Measurements from ENCODE around the gene PICALM. TPM values are rescaled to one million over a fixed set of nuclear protein-coding genes. Genes with fewer than 3 reads are reported as not detected.

The PICALM gene
- total RNA-seq, 1 donor from 2014 or later: 137 TPM

- TF ChIP-seq CTCF (conservative IDR thresholded peaks at IDR 0.05): no peak
- DNase-seq (ENCODE audit: extremely low spot score, unreplicated experiment): no peak
- Mint-ChIP-seq H3K9me3 (peaks cover 18% of the 10 kb centered on the region), H3K4me1 (ENCODE audit: unreplicated experiment) (peaks cover 12% of the 10 kb centered on the region), H3K4me3 (no peak overlapping the region), H3K36me3 (no peaks in the 10 kb centered on the region), H3K27me3 (no peaks in the 10 kb centered on the region), H3K27ac (no peak overlapping the region)
These were observed 123.1 kb downstream of the PICALM start for GRCh38 chr11:85945788-85946187.

- no peak overlapping the region for H3K27ac Mint-ChIP-seq
- H3K36me3 Mint-ChIP-seq: no peaks in the 10 kb centered on the region
- H3K4me1 Mint-ChIP-seq (ENCODE audit: unreplicated experiment): peaks cover 12% of the 10 kb centered on the region
- H3K4me3 Mint-ChIP-seq: no peak overlapping the region
- no peaks in the 10 kb centered on the region for H3K27me3 Mint-ChIP-seq
- peaks cover 16% of the 10 kb centered on the region for H3K9me3 Mint-ChIP-seq
- DNase-seq (ENCODE audit: extremely low spot score, unreplicated experiment): no peak
- TF ChIP-seq CTCF (conservative IDR thresholded peaks at IDR 0.05): no peak
These were observed 123.6 kb downstream of the PICALM start for GRCh38 chr11:85945296-85945695.

- Mint-ChIP-seq H3K27ac (no peak overlapping the region), H3K36me3 (no peaks in the 10 kb centered on the region), H3K9me3 (peaks cover 14% of the 10 kb centered on the region), H3K4me3 (no peak overlapping the region), H3K4me1 (ENCODE audit: unreplicated experiment) (no peaks in the 10 kb centered on the region), H3K27me3 (no peaks in the 10 kb centered on the region)
- TF ChIP-seq CTCF (conservative IDR thresholded peaks at IDR 0.05): peak; percentile 69
- no peak for DNase-seq (ENCODE audit: extremely low spot score, unreplicated experiment)
These were observed 127.4 kb downstream of the PICALM start for GRCh38 chr11:85941380-85941973.

- no peak for TF ChIP-seq CTCF (conservative IDR thresholded peaks at IDR 0.05)
- Mint-ChIP-seq H3K4me1 (ENCODE audit: unreplicated experiment) (no peaks in the 10 kb centered on the region), H3K27ac (no peak overlapping the region), H3K4me3 (no peak overlapping the region), H3K27me3 (no peaks in the 10 kb centered on the region), H3K36me3 (no peaks in the 10 kb centered on the region), H3K9me3 (peaks cover 4% of the 10 kb centered on the region)
- no peak for DNase-seq (ENCODE audit: extremely low spot score, unreplicated experiment)
These were observed 129.5 kb downstream of the PICALM start for GRCh38 chr11:85939099-85940015.

- Mint-ChIP-seq H3K27me3 (no peaks in the 10 kb centered on the region), H3K9me3 (peaks cover 4% of the 10 kb centered on the region), H3K4me1 (ENCODE audit: unreplicated experiment) (no peaks in the 10 kb centered on the region), H3K27ac (no peak overlapping the region), H3K36me3 (no peaks in the 10 kb centered on the region), H3K4me3 (no peak overlapping the region)
- DNase-seq (ENCODE audit: extremely low spot score, unreplicated experiment): no peak
- no peak for TF ChIP-seq CTCF (conservative IDR thresholded peaks at IDR 0.05)
These were observed 131.0 kb downstream of the PICALM start for GRCh38 chr11:85937835-85938234.

Data from type B pancreatic cell (in vitro differentiated cells).